Endodermal cell (in vitro differentiated cells): ENCODE data around the gene PPP4R3C. TPM values are rescaled to one million over a fixed set of nuclear protein-coding genes. Genes with fewer than 3 reads are reported as not detected.
"Not testable (repeated sequence)": the region's sequence is repeated elsewhere in the genome, so short reads cannot be mapped to it uniquely, and the experiment has no call there.

Source experiments
- DNase-seq: peaks from one replicate; pipeline ENCODE4 v3.0.0-alpha.2; 2017
- H3K27ac ChIP-seq: 2 replicates; pipeline ENCODE4 v1.5.1; 2013; ENCODE audit warnings: mild to moderate bottlenecking, low read depth, low read length, moderate library complexity
- H3K27me3 ChIP-seq: 2 replicates; pipeline ENCODE4 v1.6.1; 2013; ENCODE audit warnings: mild to moderate bottlenecking, low read length, moderate library complexity; ENCODE audit not compliant: insufficient read depth, control insufficient read depth, poor library complexity, severe bottlenecking
- H3K36me3 ChIP-seq: 2 replicates; pipeline ENCODE4 v1.7.0; 2013; ENCODE audit warnings: mild to moderate bottlenecking, low read length, moderate library complexity; ENCODE audit not compliant: control insufficient read depth, insufficient read depth
- H3K4me1 ChIP-seq: one replicate; pipeline ENCODE4 v1.7.0; 2013; ENCODE audit warnings: low read length; ENCODE audit not compliant: control insufficient read depth, insufficient read depth
- H3K4me3 ChIP-seq: 2 replicates; pipeline ENCODE4 v1.5.1; 2013; ENCODE audit warnings: mild to moderate bottlenecking, low read length, moderate library complexity
- H3K9ac ChIP-seq: 2 replicates; pipeline ENCODE4 v1.6.1; 2013; ENCODE audit warnings: mild to moderate bottlenecking, low read length, moderate library complexity; ENCODE audit not compliant: poor library complexity, severe bottlenecking; ENCODE audit errors: extremely low read depth
- H3K9me3 ChIP-seq: 2 replicates; pipeline ENCODE4 v1.6.1; 2013; ENCODE audit warnings: mild to moderate bottlenecking, low read length, moderate library complexity; ENCODE audit not compliant: control insufficient read depth
- H3K27ac Mint-ChIP-seq: 2 replicates; pipeline ENCODE4 v1.8.0; 2020; ENCODE audit warnings: mixed read lengths
- H3K27me3 Mint-ChIP-seq: 2 replicates; pipeline ENCODE4 v1.8.0; 2021; ENCODE audit warnings: mild to moderate bottlenecking, mixed read lengths; ENCODE audit not compliant: insufficient read depth
- H3K36me3 Mint-ChIP-seq: 2 replicates; pipeline ENCODE4 v1.8.0; 2020; ENCODE audit warnings: low read depth, mixed read lengths
- H3K4me1 Mint-ChIP-seq: 2 replicates; pipeline ENCODE4 v1.8.0; 2020; ENCODE audit warnings: mixed read lengths
- H3K4me3 Mint-ChIP-seq: 2 replicates; pipeline ENCODE4 v1.8.0; 2020; ENCODE audit warnings: mild to moderate bottlenecking, moderate library complexity, mixed read lengths
- H3K9me3 Mint-ChIP-seq: 2 replicates; pipeline ENCODE4 v1.8.0; 2020; ENCODE audit warnings: mild to moderate bottlenecking, mixed read lengths
- CTCF ChIP-seq: fragments of 200-600 bp; sonication (generic); conservative IDR thresholded peaks from 2 replicates; pipeline ENCODE4 v1.5.0; 2021; ENCODE audit warnings: antibody characterized with exemption, mild to moderate bottlenecking
- WGBS, 2 experiments: methylation state at CpG; one replicate each; pipeline versions ENCODE4 v1.1.5 to v1.1.7; 2013; ENCODE audit warnings: missing lambda C conversion rate in 2 of 2, mixed read lengths in 1 of 2; ENCODE audit not compliant: insufficient coverage in 1 of 2, insufficient read length in 1 of 2; 5-methylcytosine and 5-hydroxymethylcytosine counted together
- total RNA-seq, 2 donors: library from RNA; stranded (reverse); fragmentation: NEBNext Ultra II Directional in 1 of 2; extraction: Animal tissue kit (Norgen Biotek cat#: 25700) in 1 of 2; gene quantifications; 2 replicates in 1 of 2; 3 replicates in 1 of 2; pipeline ENCODE4 v1.2.1, GENCODE V29; 2021

PPP4R3C gene
- total RNA-seq, 2 donors from 2014 or later, result not detected

GRCh38 chrX:27465036-27465435 lies 1.9 kb upstream of the PPP4R3C start:
- Histone ChIP-seq H3K9me3 (no peaks in the 10 kb centered on the region), H3K27ac (no peak overlapping the region), H3K36me3 (no peaks in the 10 kb centered on the region), H3K4me1 (no peaks in the 10 kb centered on the region), H3K9ac (no peak overlapping the region), H3K27me3 (no peaks in the 10 kb centered on the region), H3K4me3 (no peak overlapping the region)
- no peaks in the 10 kb centered on the region for H3K36me3 Mint-ChIP-seq
- no peak overlapping the region for H3K27ac Mint-ChIP-seq
- H3K27me3 Mint-ChIP-seq, result no peaks in the 10 kb centered on the region
- DNase-seq, result no peak
- no peak overlapping the region for H3K4me3 Mint-ChIP-seq
- no peak for TF ChIP-seq CTCF
- H3K9me3 Mint-ChIP-seq, result peaks cover 58% of the 10 kb centered on the region
- no peaks in the 10 kb centered on the region for H3K4me1 Mint-ChIP-seq

- not testable (repeated sequence) for H3K4me1 Mint-ChIP-seq, H3K4me1 ChIP-seq, H3K27me3 Mint-ChIP-seq, H3K36me3 ChIP-seq, DNase-seq, H3K36me3 Mint-ChIP-seq, H3K4me3 Mint-ChIP-seq, H3K9ac ChIP-seq, H3K27ac Mint-ChIP-seq, H3K4me3 ChIP-seq, H3K27me3 ChIP-seq, H3K9me3 ChIP-seq, H3K27ac ChIP-seq
- H3K9me3 Mint-ChIP-seq, result peaks cover 81% of the 10 kb centered on the region
- no CpG with 5 or more reads among the region's 5 CpGs for WGBS, 2 experiments
Observed at GRCh38 chrX:27459129-27459528, 4.0 kb downstream of the PPP4R3C start.

GRCh38 chrX:27458544-27458943 lies 4.6 kb downstream of the PPP4R3C start:
- not testable (repeated sequence) for H3K27ac ChIP-seq, DNase-seq, H3K4me1 ChIP-seq, H3K4me3 Mint-ChIP-seq, H3K27me3 ChIP-seq, H3K4me3 ChIP-seq, H3K27ac Mint-ChIP-seq, H3K9ac ChIP-seq, H3K4me1 Mint-ChIP-seq, H3K36me3 ChIP-seq, H3K27me3 Mint-ChIP-seq, H3K9me3 ChIP-seq, H3K36me3 Mint-ChIP-seq
- WGBS, 2 experiments, result 83% methylated on average over 26 of the region's 30 CpGs; no CpG with 5 or more reads in 1 of the 2 experiments
- H3K9me3 Mint-ChIP-seq, result peaks cover 79% of the 10 kb centered on the region

GRCh38 chrX:27451324-27451723 lies 11.8 kb downstream of the PPP4R3C start:
- H3K4me1 Mint-ChIP-seq, result no peaks in the 10 kb centered on the region
- Histone ChIP-seq H3K27ac (no peak overlapping the region), H3K36me3 (no peaks in the 10 kb centered on the region), H3K4me1 (no peaks in the 10 kb centered on the region), H3K9ac (no peak overlapping the region), H3K27me3 (no peaks in the 10 kb centered on the region), H3K9me3 (no peaks in the 10 kb centered on the region), H3K4me3 (no peak overlapping the region)
- H3K27ac Mint-ChIP-seq, result no peak overlapping the region
- no peaks in the 10 kb centered on the region for H3K36me3 Mint-ChIP-seq
- H3K27me3 Mint-ChIP-seq, result no peaks in the 10 kb centered on the region
- no peak for DNase-seq
- no peak for TF ChIP-seq CTCF
- H3K4me3 Mint-ChIP-seq, result no peak overlapping the region
- peaks cover 42% of the 10 kb centered on the region for H3K9me3 Mint-ChIP-seq
